Dermis lymphatic vessel endothelial cell (primary cell): ENCODE measurements around the gene AKAP12. TPM values are rescaled to one million over a fixed set of nuclear protein-coding genes. Genes with fewer than 3 reads are reported as not detected.

Experiments
- total RNA-seq: library from RNA; depleted of rRNA; stranded (reverse); fragments of >200 nt; gene quantifications from 2 replicates; pipeline ENCODE4 v1.2.1, GENCODE V29; 2014

The AKAP12 gene
- 331 and 532 TPM in 2 replicates for total RNA-seq

GRCh38 chr6:151239603-151240035, at the start of gene AKAP12:
AKAP12 (plus strand) TSS chr6:151239967; CDS start chr6:151240563, 596 bp downstream.

GRCh38 chr6:151391471-151392413, 152.0 kb downstream of the AKAP12 start, which contains the start of gene ZBTB2:
ZBTB2 (minus strand) TSS chr6:151391559; CDS start chr6:151373637, 17,922 bp downstream.

Other genes starting within 250 kb of the AKAP12 start
- 5.9 and 6.0 TPM in 2 replicates for gene ZBTB2, start 151.6 kb downstream of the AKAP12 start, total RNA-seq
- gene RMND1, start 212.2 kb downstream of the AKAP12 start, total RNA-seq = 25.6 and 40.3 TPM in 2 replicates